Activated CD8-positive, alpha-beta memory T cell treated with anti-CD3 and anti-CD28 coated beads, Interleukin-2, amount 50 U/mL, for 24 hours (primary cell): ENCODE data around the gene METTL21C.

Experiments
- DNase-seq: peaks from one replicate; pipeline ENCODE4 v3.0.0-alpha.2; 2020; ENCODE audit errors: extremely low read depth

METTL21C gene

DNA sequence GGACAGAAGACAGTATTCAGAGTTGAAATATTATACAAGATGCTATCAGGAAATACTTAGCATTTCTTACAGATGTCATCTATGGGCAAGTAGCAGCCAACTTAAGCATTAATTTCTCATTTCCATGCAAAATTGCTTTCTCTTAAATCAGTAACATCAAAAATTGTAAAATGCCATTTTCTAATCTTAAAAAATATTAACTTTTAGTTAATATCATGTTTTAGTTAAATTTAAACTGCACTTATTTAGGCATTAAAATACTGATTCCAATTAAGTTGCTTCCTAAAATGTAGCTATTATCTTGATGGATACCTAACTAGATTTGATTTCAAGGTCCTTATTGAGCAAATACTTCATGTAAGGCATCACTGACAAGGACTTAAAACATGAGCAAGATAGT is 27.8 kb downstream of the METTL21C start:
- no peak for DNase-seq

DNA sequence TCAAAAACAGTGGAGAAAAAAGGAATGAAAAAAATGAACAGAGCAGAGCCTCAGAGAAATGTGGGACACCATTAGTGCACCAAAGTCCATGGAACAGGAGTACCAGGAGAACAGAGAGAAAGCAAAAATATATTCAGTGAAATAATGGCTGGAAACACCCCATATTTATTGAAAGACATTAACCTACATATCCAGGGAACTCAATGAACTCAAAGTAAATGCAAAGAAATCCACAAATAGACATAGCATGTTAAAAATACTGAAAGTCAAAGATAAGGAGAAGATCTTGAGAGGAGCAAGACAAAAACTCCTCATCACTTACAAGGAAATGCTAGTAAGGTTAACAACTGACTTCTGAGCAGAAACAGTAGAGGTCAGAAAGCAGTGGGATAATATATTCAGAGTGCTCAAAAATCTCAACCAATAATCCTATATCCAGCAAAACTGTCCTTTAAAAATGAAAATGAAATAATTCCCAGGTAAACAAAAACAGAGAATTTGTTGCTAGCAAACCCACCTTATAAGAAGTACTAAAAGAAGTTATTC is 35.6 kb downstream of the METTL21C start:
- no peak for DNase-seq

DNA sequence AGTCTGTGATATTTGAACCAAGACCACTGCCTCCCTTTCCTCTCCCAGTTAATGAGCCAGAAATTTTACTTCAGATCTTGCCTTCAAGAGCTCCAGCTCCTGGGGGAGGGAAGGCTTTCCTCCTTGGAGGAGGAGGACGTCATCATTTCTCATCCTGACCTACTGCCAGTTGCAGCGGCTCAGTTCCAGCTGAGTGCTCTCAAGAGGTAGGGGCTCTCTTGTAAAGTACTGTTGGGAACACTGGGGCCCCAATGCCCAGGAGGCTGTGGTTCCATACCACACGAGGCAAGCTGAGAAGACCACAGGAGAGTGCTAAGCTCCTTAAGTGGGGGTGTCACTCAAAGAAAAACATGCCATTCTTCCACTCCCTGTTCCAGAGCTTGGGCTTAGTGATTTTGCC is 36.2 kb downstream of the METTL21C start:
- DNase-seq = no peak

DNA sequence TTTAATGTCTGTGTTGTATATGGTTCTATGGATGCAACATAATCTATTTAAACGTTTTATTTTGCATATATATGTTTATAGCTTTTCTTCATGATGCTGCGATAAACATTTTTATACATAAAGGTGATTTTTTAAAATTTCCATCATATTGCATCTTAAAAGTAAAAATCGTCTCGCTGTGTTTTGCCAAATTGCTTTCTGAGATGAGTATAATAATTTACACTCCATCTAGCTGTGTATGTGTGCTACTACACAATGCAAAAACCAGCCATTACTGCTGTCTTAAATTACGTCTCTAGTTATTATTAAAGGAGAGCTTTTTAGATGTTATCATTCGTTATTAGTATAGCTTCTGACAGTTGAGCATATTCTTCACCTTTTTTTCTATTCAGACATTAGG is 37.2 kb downstream of the METTL21C start:
- no peak for DNase-seq

DNA sequence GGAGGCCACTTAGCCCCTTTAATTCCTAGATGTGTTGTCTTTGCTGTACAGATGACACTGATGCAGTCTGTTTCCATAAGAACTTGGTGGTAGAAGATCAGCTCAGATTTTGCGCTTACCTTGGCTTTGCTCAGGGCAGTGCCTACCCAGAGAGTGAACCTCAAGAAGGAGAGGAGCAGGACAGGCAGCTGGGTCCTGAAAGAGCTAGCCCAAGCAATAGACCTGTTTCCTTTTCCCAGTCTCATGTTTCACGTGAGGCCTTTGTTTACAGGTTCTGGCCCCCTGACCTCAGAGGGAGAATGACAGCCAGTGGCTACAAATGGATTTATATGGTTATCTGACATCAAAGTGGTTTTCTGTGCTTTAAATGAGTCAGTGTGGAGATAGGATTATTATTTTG is 40.1 kb downstream of the METTL21C start:
- no peak for DNase-seq

DNA sequence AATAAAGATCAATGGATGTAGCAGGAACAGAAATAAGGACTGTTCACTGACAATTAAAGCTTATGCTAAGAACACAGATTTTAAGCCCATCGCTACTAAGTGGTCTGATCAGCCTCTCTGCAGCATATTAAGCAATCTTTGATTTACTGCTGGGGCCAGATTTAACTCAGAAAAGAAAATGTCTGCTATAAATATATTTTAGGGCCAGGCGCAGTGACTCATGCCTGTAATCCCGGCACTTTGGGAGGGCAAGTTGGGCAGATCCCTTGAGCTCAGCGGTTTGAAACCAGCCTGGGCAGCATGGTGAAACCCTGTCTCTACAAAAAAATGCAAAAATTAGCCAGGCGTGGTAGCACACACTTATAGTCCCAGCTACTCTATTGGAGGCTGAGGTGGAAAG is 43.0 kb downstream of the METTL21C start:
- DNase-seq = no peak

DNA sequence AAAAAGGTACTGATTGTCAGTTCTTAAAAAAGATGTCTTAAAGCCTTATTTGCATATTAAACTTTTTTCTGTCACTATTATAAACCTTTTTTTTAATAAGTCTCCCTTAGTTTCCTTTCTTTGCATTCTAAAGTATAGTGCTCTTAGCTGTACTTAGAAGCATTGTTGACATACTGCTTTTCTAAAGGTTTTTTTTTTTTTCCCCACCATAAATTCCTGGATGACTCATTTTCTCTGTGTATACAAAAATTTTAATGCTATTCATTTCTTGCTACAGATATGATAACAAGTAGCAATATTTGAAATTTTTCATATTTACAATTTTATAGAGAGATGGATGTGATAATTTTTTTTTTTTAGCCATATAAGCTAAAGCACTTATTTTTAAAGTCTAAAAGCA is 43.5 kb downstream of the METTL21C start:
- DNase-seq = no peak

DNA sequence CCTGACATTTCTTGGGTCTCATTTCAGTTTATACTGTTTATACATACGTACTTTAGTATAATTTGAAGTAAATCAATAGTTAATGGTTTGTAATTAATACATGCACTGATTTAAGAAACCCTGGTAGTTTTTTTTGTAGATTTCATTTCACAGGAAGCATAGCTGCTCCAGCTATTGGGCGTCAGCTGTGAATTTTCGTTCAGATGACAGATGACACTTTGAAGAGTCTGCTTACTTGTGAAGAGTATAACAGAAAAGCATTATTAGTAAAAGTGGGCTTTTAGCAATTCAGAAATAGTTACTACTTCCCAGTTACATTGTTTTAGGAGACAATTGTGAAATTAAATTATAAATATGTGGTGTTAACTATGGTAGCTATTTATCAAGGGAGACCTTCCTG is 44.4 kb downstream of the METTL21C start:
- DNase-seq = no peak

DNA sequence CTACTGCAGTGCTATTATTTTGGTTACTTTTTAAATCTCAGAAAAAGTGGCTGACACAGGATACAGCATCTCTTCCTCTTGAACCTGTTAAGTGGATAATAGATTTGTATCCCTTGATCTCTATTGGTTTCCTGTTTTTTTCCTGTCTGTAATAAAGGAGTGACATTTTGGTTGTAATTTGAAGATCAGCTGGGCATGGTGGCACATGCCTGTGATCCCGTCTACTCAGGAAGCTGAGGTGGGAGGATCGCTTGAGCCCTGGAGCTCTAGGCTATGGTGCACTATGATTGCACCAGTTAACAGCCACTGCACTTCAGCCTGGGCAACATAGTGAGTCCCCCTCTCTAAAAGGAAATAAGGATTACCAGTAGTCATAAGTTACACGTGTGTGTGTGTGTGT is 46.8 kb downstream of the METTL21C start:
- DNase-seq = no peak

DNA sequence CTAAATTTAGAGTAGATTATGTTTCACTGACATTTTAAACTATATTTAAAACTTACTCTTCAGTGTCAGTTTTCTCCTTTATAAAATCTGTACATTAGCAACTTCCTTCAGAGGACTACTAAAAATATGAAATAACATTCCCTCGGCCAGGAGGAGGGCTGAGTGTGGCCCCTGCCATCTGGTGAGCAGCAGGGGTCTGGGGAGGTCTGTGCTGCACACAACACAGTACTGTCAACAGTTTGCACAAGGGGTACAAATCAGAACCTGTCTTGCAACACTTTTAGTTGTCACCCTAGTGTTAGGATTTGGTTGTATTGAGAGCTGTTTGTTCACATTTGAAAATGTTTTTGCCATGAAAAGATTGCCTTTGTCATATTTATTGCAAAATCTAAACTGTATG is 49.1 kb downstream of the METTL21C start:
- no peak for DNase-seq

DNA sequence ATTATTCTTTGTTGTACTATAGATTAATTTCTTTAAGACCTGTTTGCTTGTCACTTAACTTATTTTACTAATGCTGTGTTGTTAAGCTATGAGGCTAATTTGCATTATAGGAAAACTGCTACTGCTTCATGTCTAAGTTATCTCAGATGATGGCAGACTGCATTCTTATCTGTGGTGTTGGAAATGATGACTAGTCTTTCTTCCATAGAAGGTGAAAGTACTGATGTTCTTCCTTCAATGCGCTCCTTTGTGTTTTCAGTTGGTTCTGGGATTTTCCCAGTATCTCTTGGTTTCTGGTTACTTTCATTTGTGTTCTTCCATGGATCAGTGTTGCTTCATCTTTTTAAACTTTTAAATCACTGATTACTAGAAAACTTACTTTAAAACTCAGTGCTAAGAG is 51.2 kb downstream of the METTL21C start:
- no peak for DNase-seq

DNA sequence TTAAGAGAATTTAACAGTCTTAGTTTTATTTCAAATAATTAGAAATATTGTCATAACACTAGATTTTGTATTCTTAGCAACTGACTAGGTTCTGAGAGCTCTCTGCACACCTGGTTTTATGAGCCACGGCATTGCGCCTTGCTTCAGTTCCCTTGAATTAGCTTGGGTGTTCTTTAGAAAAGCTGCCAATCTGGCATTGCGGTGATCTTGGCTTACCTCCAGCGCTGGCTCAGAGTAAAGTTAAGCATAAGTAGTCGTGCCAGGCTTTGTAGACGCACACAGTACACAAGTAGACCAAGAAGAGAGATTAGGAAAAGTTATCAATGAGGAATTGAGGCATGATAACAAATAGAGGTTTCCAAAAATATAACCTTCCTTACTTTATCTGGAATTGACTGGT is 52.4 kb downstream of the METTL21C start:
- no peak for DNase-seq

DNA sequence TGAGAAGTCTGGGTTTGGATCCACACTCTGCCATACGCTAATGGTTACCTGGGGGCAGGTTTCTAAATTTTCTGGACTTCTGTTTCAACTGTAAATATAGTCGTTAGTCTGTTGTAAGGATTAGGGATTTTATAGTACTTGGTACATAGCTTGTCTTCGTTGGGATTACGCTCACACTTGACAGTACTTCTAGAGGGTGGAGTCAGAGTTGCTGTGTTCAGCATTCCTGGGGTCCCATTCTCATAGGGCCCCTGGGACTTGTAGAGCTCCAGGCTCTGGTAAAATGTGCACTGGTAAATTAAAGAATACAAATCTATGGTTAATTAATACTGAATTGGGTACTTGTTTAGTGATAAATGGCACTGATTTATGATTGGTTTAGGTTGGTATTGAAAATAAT is 52.8 kb downstream of the METTL21C start:
- DNase-seq = no peak

DNA sequence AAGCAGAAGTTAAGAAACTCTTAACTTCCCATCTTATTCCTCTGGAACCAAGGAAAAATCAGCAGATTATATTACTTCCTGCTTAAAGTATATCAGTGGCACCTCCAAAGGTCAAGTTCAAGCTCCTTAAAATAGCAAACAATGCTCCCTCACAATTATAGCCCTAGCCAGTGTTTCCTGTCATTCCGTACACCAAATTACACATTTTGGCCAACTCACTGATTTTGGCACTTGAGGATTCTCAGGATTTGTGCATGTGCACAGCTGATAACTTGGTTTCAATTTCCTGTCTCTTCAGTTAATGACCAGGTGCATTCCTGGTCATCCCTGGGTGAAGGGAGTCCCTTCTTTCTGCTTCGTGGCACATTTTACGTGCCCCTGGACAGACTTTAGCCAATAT is 56.1 kb downstream of the METTL21C start:
- no peak for DNase-seq
